Neural progenitor cell (in vitro differentiated cells): ENCODE data around the gene GALNT7. TPM values are rescaled to one million over a fixed set of nuclear protein-coding genes. Genes with fewer than 3 reads are reported as not detected.

Experiments
- DNase-seq: peaks from one replicate; pipeline ENCODE4 v3.0.0-alpha.2; 2016; ENCODE audit warnings: low spot score
- H2AFZ ChIP-seq: fragments of 200-600 bp; sonication (generic); replicated peaks from 2 replicates; pipeline ENCODE4 v1.6.1; 2016; ENCODE audit warnings: antibody characterized with exemption
- H3F3A ChIP-seq: fragments of 200-600 bp; sonication (generic); 2 replicates; pipeline ENCODE4 v1.6.1; 2016; ENCODE audit warnings: antibody characterized with exemption, low read depth
- H3K27ac ChIP-seq: fragments of 200-600 bp; sonication (generic); 2 replicates; pipeline ENCODE4 v1.5.1; 2016; ENCODE audit warnings: mild to moderate bottlenecking
- H3K27me3 ChIP-seq: fragments of 200-600 bp; sonication (generic); 2 replicates; pipeline ENCODE4 v1.6.1; 2016; ENCODE audit warnings: mild to moderate bottlenecking, moderate library complexity
- H3K36me3 ChIP-seq: fragments of 200-600 bp; sonication (generic); 2 replicates; pipeline ENCODE4 v1.5.1; 2016
- H3K4me1 ChIP-seq: fragments of 200-600 bp; sonication (generic); 2 replicates; pipeline ENCODE4 v1.6.1; 2016; ENCODE audit warnings: mixed run types
- H3K4me2 ChIP-seq: fragments of 200-600 bp; sonication (generic); 2 replicates; pipeline ENCODE4 v1.6.1; 2016
- H3K4me3 ChIP-seq: fragments of 200-600 bp; sonication (generic); 2 replicates; pipeline ENCODE4 v1.5.1; 2016
- H3K79me2 ChIP-seq: fragments of 200-600 bp; sonication (generic); 2 replicates; pipeline ENCODE4 v1.6.1; 2016; ENCODE audit warnings: low read depth
- H3K9ac ChIP-seq: fragments of 200-600 bp; sonication (generic); 2 replicates; pipeline ENCODE4 v1.6.1; 2016
- H3K9me3 ChIP-seq: fragments of 200-600 bp; sonication (generic); 2 replicates; pipeline ENCODE4 v1.5.1; 2016; ENCODE audit warnings: low read depth
- H4K20me1 ChIP-seq: fragments of 200-600 bp; sonication (generic); 2 replicates; pipeline ENCODE4 v1.6.1; 2016; ENCODE audit warnings: low read depth
- H3K27ac Mint-ChIP-seq: 3 replicates; pipeline ENCODE4 v1.8.0; 2021; ENCODE audit warnings: mixed read lengths
- H3K27me3 Mint-ChIP-seq: 2 replicates; pipeline ENCODE4 v1.8.0; 2022; ENCODE audit warnings: low read depth, mild to moderate bottlenecking, inconsistent platforms, moderate library complexity, mixed read lengths; ENCODE audit not compliant: insufficient read depth
- H3K36me3 Mint-ChIP-seq: 3 replicates; pipeline ENCODE4 v1.8.0; 2021; ENCODE audit warnings: mixed read lengths
- H3K4me1 Mint-ChIP-seq: 3 replicates; pipeline ENCODE4 v1.8.0; 2021; ENCODE audit warnings: mixed read lengths
- H3K4me3 Mint-ChIP-seq: 3 replicates; pipeline ENCODE4 v1.8.0; 2021; ENCODE audit warnings: mild to moderate bottlenecking, moderate library complexity, mixed read lengths
- H3K9me3 Mint-ChIP-seq: 3 replicates; pipeline ENCODE4 v1.8.0; 2020; ENCODE audit warnings: mixed read lengths
- CTCF ChIP-seq: fragments of 200-600 bp; sonication (generic); IDR thresholded peaks from 2 replicates; pipeline ENCODE4 v1.5.1; 2017; ENCODE audit warnings: antibody characterized with exemption, mild to moderate bottlenecking
- EZH2 ChIP-seq: fragments of 200-600 bp; sonication (generic); IDR thresholded peaks from 2 replicates; pipeline ENCODE4 v1.6.1; 2017; ENCODE audit warnings: antibody characterized with exemption, mild to moderate bottlenecking, moderate library complexity
- EZH2phosphoT487 ChIP-seq: fragments of 200-600 bp; sonication (generic); IDR thresholded peaks from 2 replicates; pipeline ENCODE4 v1.6.1; 2017; ENCODE audit warnings: antibody characterized with exemption
- total RNA-seq: library from RNA; depleted of rRNA; stranded (reverse); fragments of >200 nt; gene quantifications from 2 replicates; pipeline ENCODE4 v1.2.3, GENCODE V29; 2015; ENCODE audit warnings: low replicate concordance

GALNT7 gene
- total RNA-seq, 1 donor from 2014 or later, result 62.3 TPM

- Histone ChIP-seq H3K9me3 (no peaks in the 10 kb centered on the region), H3K36me3 (no peaks in the 10 kb centered on the region), H3K79me2 (peaks cover 33% of the 10 kb centered on the region), H4K20me1 (peaks cover 17% of the 10 kb centered on the region), H3K27ac (no peak overlapping the region), H2AFZ (no peak overlapping the region), H3K4me3 (no peak overlapping the region), H3F3A (peaks cover 31% of the 10 kb centered on the region), H3K9ac (no peak overlapping the region), H3K4me1 (peaks cover 19% of the 10 kb centered on the region), H3K27me3 (no peaks in the 10 kb centered on the region), H3K4me2 (no peak overlapping the region)
- Mint-ChIP-seq H3K9me3 (no peaks in the 10 kb centered on the region), H3K36me3 (peaks cover 4% of the 10 kb centered on the region), H3K4me3 (no peak overlapping the region), H3K27ac (no peak overlapping the region), H3K27me3 (peaks cover 4% of the 10 kb centered on the region), H3K4me1 (peaks cover 28% of the 10 kb centered on the region)
- DNase-seq, result no peak
- TF ChIP-seq EZH2 (no peak), CTCF (no peak), EZH2phosphoT487 (no peak)
These were observed 2.1 kb upstream of the GALNT7 start for GRCh38 chr4:173166491-173166890.

GRCh38 chr4:173167758-173168395, 734 bp upstream of the GALNT7 start:
- H3K79me2 ChIP-seq, result peaks cover 47% of the 10 kb centered on the region
- H3K27me3 ChIP-seq, result no peaks in the 10 kb centered on the region
- peaks cover 4% of the 10 kb centered on the region for H3K27me3 Mint-ChIP-seq
- peaks cover 4% of the 10 kb centered on the region for H3K36me3 Mint-ChIP-seq
- H3K9ac ChIP-seq, result peak overlapping the region; percentile 51
- peak; percentile 67 for DNase-seq
- peaks cover 30% of the 10 kb centered on the region for H3K4me1 ChIP-seq
- no peak for TF ChIP-seq CTCF
- TF ChIP-seq EZH2phosphoT487, result no peak
- no peak for TF ChIP-seq EZH2
- peak overlapping the region; percentile 96 for H3K27ac ChIP-seq
- H3K4me3 Mint-ChIP-seq, result peak overlapping the region; percentile 96
- H3F3A ChIP-seq, result peaks cover 31% of the 10 kb centered on the region
- H3K36me3 ChIP-seq, result no peaks in the 10 kb centered on the region
- peak overlapping the region; percentile 73 for H3K27ac Mint-ChIP-seq
- H3K9me3 Mint-ChIP-seq, result no peaks in the 10 kb centered on the region
- H3K9me3 ChIP-seq, result no peaks in the 10 kb centered on the region
- H3K4me1 Mint-ChIP-seq, result peaks cover 26% of the 10 kb centered on the region
- H3K4me3 ChIP-seq, result peak overlapping the region; percentile 98
- H3K4me2 ChIP-seq, result peak overlapping the region; percentile 89
- H2AFZ ChIP-seq, result peak overlapping the region; percentile 100
- H4K20me1 ChIP-seq, result peaks cover 31% of the 10 kb centered on the region

GRCh38 chr4:173169178-173169427, 492 bp downstream of the GALNT7 start:
- Histone ChIP-seq H3K4me2 (peak overlapping the region; percentile 89), H3F3A (peaks cover 31% of the 10 kb centered on the region), H4K20me1 (peaks cover 43% of the 10 kb centered on the region), H3K79me2 (peaks cover 59% of the 10 kb centered on the region), H3K27me3 (no peaks in the 10 kb centered on the region), H2AFZ (peak overlapping the region; percentile 67), H3K9ac (peak overlapping the region; percentile 78), H3K9me3 (no peaks in the 10 kb centered on the region), H3K4me1 (peaks cover 42% of the 10 kb centered on the region), H3K4me3 (peak overlapping the region; percentile 98), H3K27ac (peak overlapping the region; percentile 96), H3K36me3 (no peaks in the 10 kb centered on the region)
- Mint-ChIP-seq H3K9me3 (no peaks in the 10 kb centered on the region), H3K27ac (no peak overlapping the region), H3K4me1 (peaks cover 29% of the 10 kb centered on the region), H3K36me3 (peaks cover 4% of the 10 kb centered on the region), H3K4me3 (no peak overlapping the region), H3K27me3 (peaks cover 4% of the 10 kb centered on the region)
- DNase-seq, result peak; percentile 70
- TF ChIP-seq CTCF (no peak), EZH2 (no peak), EZH2phosphoT487 (no peak)
